Measurements from ENCODE around the gene MICB. TPM values are rescaled to one million over a fixed set of nuclear protein-coding genes. Genes with fewer than 3 reads are reported as not detected.

MICB gene
- total RNA-seq, 2 donors from 2014 or later = 18.7 to 22.3 TPM

- DNase-seq (no peak), ATAC-seq (replicated peaks in 1 of 2) (no peak)
- Mint-ChIP-seq H3K9me3 (no peaks in the 10 kb centered on the region), H3K36me3 (ENCODE audit: insufficient read depth in 2 of 2) (peaks cover 4 to 11% of the 10 kb centered on the region in 2 donors), H3K27me3 (ENCODE audit: low read depth) (no peaks in the 10 kb centered on the region), H3K4me1 (ENCODE audit: low read depth) (peaks cover 84% of the 10 kb centered on the region), H3K4me3 (peak overlapping the region; percentile 77 to 86), H3K27ac (no peak overlapping the region)
Observed at GRCh38 chr6:31558318-31558625, 60.3 kb downstream of the MICB start.

- peaks cover 88% of the 10 kb centered on the region for H3K4me1 Mint-ChIP-seq (ENCODE audit: low read depth)
- H3K9me3 Mint-ChIP-seq = no peaks in the 10 kb centered on the region
- peaks cover 5 to 12% of the 10 kb centered on the region in 2 donors for H3K36me3 Mint-ChIP-seq (ENCODE audit: insufficient read depth in 2 of 2)
- DNase-seq (peak; percentile 62 to 72), ATAC-seq (replicated peaks in 1 of 2) (peak; percentile 58 to 62)
- H3K4me3 Mint-ChIP-seq = peak overlapping the region; percentile 77 to 86
- H3K27me3 Mint-ChIP-seq (ENCODE audit: low read depth) = peaks cover 3% of the 10 kb centered on the region
- H3K27ac Mint-ChIP-seq = peak overlapping the region; percentile 11
Observed at GRCh38 chr6:31558631-31559500, 60.9 kb downstream of the MICB start.

- ATAC-seq (replicated peaks in 1 of 2) (peak; percentile 41 to 43), DNase-seq (no peak)
- H3K9me3 Mint-ChIP-seq = no peaks in the 10 kb centered on the region
- peak overlapping the region; percentile 10 for H3K27ac Mint-ChIP-seq
- H3K4me1 Mint-ChIP-seq (ENCODE audit: low read depth) = peaks cover 86% of the 10 kb centered on the region
- peak overlapping the region; percentile 77 to 86 for H3K4me3 Mint-ChIP-seq
- peaks cover 6 to 13% of the 10 kb centered on the region in 2 donors for H3K36me3 Mint-ChIP-seq (ENCODE audit: insufficient read depth in 2 of 2)
- peaks cover 4% of the 10 kb centered on the region for H3K27me3 Mint-ChIP-seq (ENCODE audit: low read depth)
Observed at GRCh38 chr6:31559606-31559957, 61.6 kb downstream of the MICB start.

- peak; percentile 58 to 64 for DNase-seq
- peaks cover 88% of the 10 kb centered on the region for H3K4me1 Mint-ChIP-seq (ENCODE audit: low read depth)
- peak; percentile 69 for ATAC-seq (replicated peaks in 1 of 2)
- H3K27me3 Mint-ChIP-seq (ENCODE audit: low read depth) = peaks cover 4% of the 10 kb centered on the region
- H3K36me3 Mint-ChIP-seq (ENCODE audit: insufficient read depth in 2 of 2) = peaks cover 6 to 15% of the 10 kb centered on the region in 2 donors
- H3K27ac Mint-ChIP-seq = peak overlapping the region; percentile 68
- H3K4me3 Mint-ChIP-seq = peak overlapping the region; percentile 77 to 86
- no peaks in the 10 kb centered on the region for H3K9me3 Mint-ChIP-seq
Observed at GRCh38 chr6:31559958-31560696, 62.2 kb downstream of the MICB start.

GRCh38 chr6:31560697-31561058 is 62.7 kb downstream of the MICB start:
- Mint-ChIP-seq H3K36me3 (ENCODE audit: insufficient read depth in 2 of 2) (peaks cover 6 to 15% of the 10 kb centered on the region in 2 donors), H3K9me3 (no peaks in the 10 kb centered on the region), H3K4me3 (peak overlapping the region; percentile 77 to 86), H3K27ac (peak overlapping the region; percentile 68), H3K4me1 (ENCODE audit: low read depth) (peaks cover 93% of the 10 kb centered on the region), H3K27me3 (ENCODE audit: low read depth) (peaks cover 4% of the 10 kb centered on the region)
- no peak for ATAC-seq (replicated peaks in 1 of 2)
- DNase-seq = no peak

Other genes starting within 250 kb of the MICB start
- 100 to 1,000 TPM; 781 to 974 TPM for gene HLA-C, start 226.1 kb upstream of the MICB start, total RNA-seq
- 1,000 to 10,000 TPM; 3,527 to 3,556 TPM for gene HLA-B, start 141.0 kb upstream of the MICB start, total RNA-seq
- gene MICA, start 94.5 kb upstream of the MICB start, total RNA-seq = 1 to 10 TPM; 4.6 to 9.5 TPM
- not detected for gene MCCD1, start 30.8 kb downstream of the MICB start, total RNA-seq
- gene DDX39B, start 43.9 kb downstream of the MICB start, total RNA-seq = 100 to 1,000 TPM; 567 to 644 TPM
- 1 to 10 TPM; 4.1 to 5.6 TPM for gene ATP6V1G2, start 48.5 kb downstream of the MICB start, total RNA-seq
- 10 to 100 TPM; 28.0 to 36.6 TPM for gene NFKBIL1, start 49.5 kb downstream of the MICB start, total RNA-seq
- 100 to 1,000 TPM in 1 of 2 donors, 10 to 100 TPM in 1; 77.2 to 110 TPM for gene LTA, start 74.1 kb downstream of the MICB start, total RNA-seq
- 10 to 100 TPM; 30.7 to 57.8 TPM for gene TNF, start 77.4 kb downstream of the MICB start, total RNA-seq
- 10 to 100 TPM; 43.4 to 61.8 TPM for gene LTB, start 84.3 kb downstream of the MICB start, total RNA-seq
- gene LST1, start 88.1 kb downstream of the MICB start, total RNA-seq = 10 to 100 TPM; 24.6 to 27.0 TPM
- 10 to 100 TPM; 15.0 to 24.7 TPM for gene NCR3, start 94.9 kb downstream of the MICB start, total RNA-seq
- gene AIF1, start 117.1 kb downstream of the MICB start, total RNA-seq = 10 to 100 TPM; 68.7 to 98.1 TPM
- gene PRRC2A, start 122.6 kb downstream of the MICB start, total RNA-seq = 100 to 1,000 TPM; 260 to 285 TPM
- gene BAG6, start 154.5 kb downstream of the MICB start, total RNA-seq = 100 to 1,000 TPM; 265 to 272 TPM
- gene APOM, start 157.7 kb downstream of the MICB start, total RNA-seq = 1 to 10 TPM; 5.0 to 6.0 TPM
- gene C6orf47, start 162.6 kb downstream of the MICB start, total RNA-seq = 10 to 100 TPM; 21.1 to 22.5 TPM
- 10 to 100 TPM; 30.3 to 37.7 TPM for gene GPANK1, start 166.9 kb downstream of the MICB start, total RNA-seq
- gene CSNK2B, start 167.9 kb downstream of the MICB start, total RNA-seq = 100 to 1,000 TPM; 208 to 209 TPM
- gene LY6G5B, start 171.8 kb downstream of the MICB start, total RNA-seq = 10 to 100 TPM; 21.3 to 26.9 TPM
- 1 to 10 TPM; 2.3 to 6.9 TPM for gene LY6G5C, start 182.9 kb downstream of the MICB start, total RNA-seq
- 10 to 100 TPM; 48.9 TPM for gene ABHD16A, start 205.2 kb downstream of the MICB start, total RNA-seq
- gene LY6G6F, start 208.7 kb downstream of the MICB start, total RNA-seq = not detected
- not detected for gene LY6G6D, start 217.2 kb downstream of the MICB start, total RNA-seq
- gene LY6G6C, start 223.6 kb downstream of the MICB start, total RNA-seq = under 1 TPM; 0.25 to 0.67 TPM
- under 1 TPM in 1 of 2 donors, not detected in 1; 0.10 TPM for gene MPIG6B, start 225.2 kb downstream of the MICB start, total RNA-seq
- 10 to 100 TPM; 19.0 to 19.6 TPM for gene DDAH2, start 231.2 kb downstream of the MICB start, total RNA-seq
- 100 to 1,000 TPM; 253 to 318 TPM for gene CLIC1, start 238.4 kb downstream of the MICB start, total RNA-seq
- gene MSH5, start 241.9 kb downstream of the MICB start, total RNA-seq = 10 to 100 TPM; 84.9 to 98.4 TPM